Testis (tissue), 3 donors: ENCODE measurements around the gene EFL1. TPM values are rescaled to one million over a fixed set of nuclear protein-coding genes. Genes with fewer than 3 reads are reported as not detected.

Source experiments
- DNase-seq: peaks from one replicate; pipeline ENCODE4 v3.0.0-alpha.2; 2019
- H3K27ac ChIP-seq, 2 donors: fragments of 200-600 bp; sonication (generic); one replicate each; pipeline ENCODE4 v1.5.1; 2019
- H3K27me3 ChIP-seq: fragments of 200-600 bp; sonication (generic); one replicate; pipeline ENCODE4 v1.5.1; 2019
- H3K36me3 ChIP-seq: fragments of 200-600 bp; sonication (generic); one replicate; pipeline ENCODE4 v1.5.1; 2017; ENCODE audit warnings: low read depth; ENCODE audit errors: missing control alignments
- H3K4me1 ChIP-seq: fragments of 200-600 bp; sonication (generic); one replicate; pipeline ENCODE4 v1.5.1; 2019
- H3K4me3 ChIP-seq, 2 donors: fragments of 200-600 bp; sonication (generic); one replicate each; pipeline ENCODE4 v1.5.1; 2017 to 2019
- H3K9me3 ChIP-seq: fragments of 200-600 bp; sonication (generic); one replicate; pipeline ENCODE4 v1.5.1; 2017
- CTCF ChIP-seq, 3 experiments: fragments of 450-650 bp in 2 of 3; fragments of 200-600 bp in 1 of 3; sonication (generic) in 1 of 3; IDR thresholded peaks; one replicate each; pipeline ENCODE4 v1.5.1; 2016 to 2019; ENCODE audit warnings: antibody characterized with exemption in 3 of 3, mild to moderate bottlenecking in 2 of 3, moderate library complexity in 1 of 3
- POLR2A ChIP-seq: fragments of 450-650 bp; IDR thresholded peaks from one replicate; pipeline ENCODE4 v1.6.1; 2017; ENCODE audit warnings: antibody characterized with exemption, mild to moderate bottlenecking, moderate library complexity
- WGBS, 2 donors: methylation state at CpG; one replicate each; pipeline ENCODE4 v1.1.5; 2018; 5-methylcytosine and 5-hydroxymethylcytosine counted together
- intact Hi-C: fragments of 100-400 bp; cut with DNase I; formaldehyde crosslinking; loops from one replicate; pipeline ENCODE4 v1.15.1; 2023; ENCODE audit warnings: low total_unique reads
- polyA plus RNA-seq: library from polyadenylated mRNA; stranded (reverse); fragments of 350-450 nt; fragmentation: Illumina TruSeq; extraction: RNeasy Lipid Tissue Mini Kit (QIAGEN cat#74804); gene quantifications from one replicate; pipeline ENCODE4 v1.2.3, GENCODE V29; 2014; ENCODE audit warnings: low read depth, low replicate concordance; ENCODE audit not compliant: insufficient read depth
- total RNA-seq, 2 donors: library from RNA; depleted of rRNA; stranded (reverse); fragments of >200 nt; gene quantifications; one replicate each; pipeline ENCODE4 v1.2.3, GENCODE V29; 2016

Gene EFL1
- total and polyA plus RNA-seq, 3 donors from 2014 or later: 30.6 to 35.0 (median 34.3) TPM

GRCh38 chr15:82111918-82112317 lies 150.6 kb downstream of the EFL1 start:
- H3K4me1 ChIP-seq: no peaks in the 10 kb centered on the region
- DNase-seq: no peak
- no peak overlapping the region for H3K4me3 ChIP-seq
- WGBS, 2 donors: 88 to 91% methylated on average over 9 of the region's 9 CpGs
- intact Hi-C loops: no loop called here
- TF ChIP-seq CTCF (IDR thresholded peaks at IDR 0.05): no peak
- TF ChIP-seq POLR2A: no peak
- no peaks in the 10 kb centered on the region for H3K27me3 ChIP-seq
- no peaks in the 10 kb centered on the region for H3K36me3 ChIP-seq
- no peaks in the 10 kb centered on the region for H3K9me3 ChIP-seq
- no peak overlapping the region for H3K27ac ChIP-seq

GRCh38 chr15:82110144-82110543 lies 152.4 kb downstream of the EFL1 start:
- 84 to 93% methylated on average over 5 of the region's 5 CpGs for WGBS, 2 donors
- intact Hi-C loops: no loop called here

GRCh38 chr15:82108489-82109078 lies 153.9 kb downstream of the EFL1 start:
- peak; percentile 79 for DNase-seq
- 70 to 79% methylated on average over 9 of the region's 9 CpGs for WGBS, 2 donors
- intact Hi-C loops: no loop called here
- no peak overlapping the region for H3K27ac ChIP-seq
- no peaks in the 10 kb centered on the region for H3K27me3 ChIP-seq
- TF ChIP-seq POLR2A (no peak), CTCF (IDR thresholded peaks at IDR 0.05) (peak; percentile 45 to 68 (median 65))
- H3K36me3 ChIP-seq: no peaks in the 10 kb centered on the region
- H3K4me3 ChIP-seq: no peak overlapping the region
- H3K4me1 ChIP-seq: no peaks in the 10 kb centered on the region
- H3K9me3 ChIP-seq: no peaks in the 10 kb centered on the region

More at GRCh38 chr15:82110144-82110543, 152.4 kb downstream of the EFL1 start:
- no peak overlapping the region for H3K4me3 ChIP-seq
- H3K36me3 ChIP-seq: no peaks in the 10 kb centered on the region
- no peak for TF ChIP-seq CTCF (IDR thresholded peaks at IDR 0.05)
- TF ChIP-seq POLR2A: no peak
- H3K4me1 ChIP-seq: no peaks in the 10 kb centered on the region
- no peaks in the 10 kb centered on the region for H3K27me3 ChIP-seq
- H3K9me3 ChIP-seq: no peaks in the 10 kb centered on the region
- DNase-seq: no peak
- H3K27ac ChIP-seq: no peak overlapping the region

GRCh38 chr15:82106679-82107078 lies 155.9 kb downstream of the EFL1 start:
- Histone ChIP-seq H3K27ac (no peak overlapping the region), H3K27me3 (no peaks in the 10 kb centered on the region), H3K9me3 (no peaks in the 10 kb centered on the region), H3K36me3 (no peaks in the 10 kb centered on the region), H3K4me3 (no peak overlapping the region), H3K4me1 (no peaks in the 10 kb centered on the region)
- TF ChIP-seq POLR2A (no peak), CTCF (IDR thresholded peaks at IDR 0.05) (no peak)
- 70 to 85% methylated on average over 4 to 5 of the region's 5 CpGs for WGBS, 2 donors
- intact Hi-C loops: no loop called here
- DNase-seq: no peak
